GM12891 (cell line): ENCODE data around the gene SLC16A3.

ENCODE experiments used
- DNase-seq: peaks from one replicate; pipeline ENCODE4 v3.0.0; 2011; ENCODE audit warnings: low spot score; ENCODE audit not compliant: insufficient read length
- FAIRE-seq: peaks from 2 replicates; lab custom pipeline; 2011; peaks lifted over from hg19 to GRCh38; lab: Jason Lieb, UNC
- PAX5 ChIP-seq: IDR thresholded peaks from 2 replicates; pipeline ENCODE4 v1.6.1; 2011; ENCODE audit warnings: low read length, moderate library complexity, mild to moderate bottlenecking; ENCODE audit not compliant: insufficient read depth, severe bottlenecking
- POLR2A ChIP-seq: IDR thresholded peaks from 2 replicates; pipeline ENCODE4 v1.6.1; 2011; ENCODE audit warnings: low read depth, low read length, control low read depth
- POLR2AphosphoS5 ChIP-seq: IDR thresholded peaks from 2 replicates; pipeline ENCODE4 v1.6.1; 2011; ENCODE audit warnings: low read depth, low read length, control low read depth
- POU2F2 ChIP-seq: IDR thresholded peaks from 2 replicates; pipeline ENCODE4 v1.6.1; 2011; ENCODE audit warnings: low read depth, mild to moderate bottlenecking, control low read depth, low read length, moderate library complexity
- SPI1 ChIP-seq: IDR thresholded peaks from 2 replicates; pipeline ENCODE4 v1.6.1; 2011; ENCODE audit warnings: low read depth, low read length, control low read depth
- TAF1 ChIP-seq: IDR thresholded peaks from 2 replicates; pipeline ENCODE4 v1.6.1; 2011; ENCODE audit warnings: low read depth, low read length, control low read depth

Gene SLC16A3

GRCh38 chr17:82193520-82194220 lies 35.2 kb upstream of the SLC16A3 start:
- FAIRE-seq (peak; percentile 94), DNase-seq (no peak)

GRCh38 chr17:82194765-82195164 lies 34.1 kb upstream of the SLC16A3 start:
- no peak for DNase-seq
- no peak for FAIRE-seq
- TF ChIP-seq POLR2AphosphoS5 (no peak), POLR2A (no peak), POU2F2 (no peak), TAF1 (no peak), SPI1 (no peak), PAX5 (no peak)

More at GRCh38 chr17:82193520-82194220, 35.2 kb upstream of the SLC16A3 start:
- no peak for TF ChIP-seq POLR2A
- TF ChIP-seq SPI1 = peak; percentile 39; the same call in 1 of the 2 replicates
- TF ChIP-seq TAF1 = no peak

GRCh38 chr17:82195675-82196672 lies 32.9 kb upstream of the SLC16A3 start:
- no peak for TF ChIP-seq TAF1
- no peak for TF ChIP-seq PAX5
- TF ChIP-seq SPI1 = no peak
- no peak for TF ChIP-seq POLR2A
- TF ChIP-seq POU2F2 = no peak
- no peak for TF ChIP-seq POLR2AphosphoS5
- FAIRE-seq = no peak
- no peak for DNase-seq

- no peak for DNase-seq
- no peak for FAIRE-seq
- TF ChIP-seq POLR2A = no peak
- no peak for TF ChIP-seq PAX5
- no peak for TF ChIP-seq SPI1
- no peak for TF ChIP-seq POU2F2
- TF ChIP-seq POLR2AphosphoS5 = no peak
- TF ChIP-seq TAF1 = no peak
Measured at GRCh38 chr17:82198092-82198491, 30.8 kb upstream of the SLC16A3 start.

- TF ChIP-seq PAX5 = no peak
- no peak for TF ChIP-seq POLR2A
- TF ChIP-seq POU2F2 = no peak
- no peak for TF ChIP-seq TAF1
- no peak for TF ChIP-seq POLR2AphosphoS5
- no peak for TF ChIP-seq SPI1
- FAIRE-seq (no peak), DNase-seq (no peak)
Measured at GRCh38 chr17:82199496-82199895, 29.3 kb upstream of the SLC16A3 start.

- no peak for FAIRE-seq
- DNase-seq = no peak
- TF ChIP-seq PAX5 = no peak
- TF ChIP-seq POU2F2 = no peak
- no peak for TF ChIP-seq POLR2AphosphoS5
- TF ChIP-seq POLR2A = no peak
- no peak for TF ChIP-seq SPI1
- TF ChIP-seq TAF1 = no peak
Measured at GRCh38 chr17:82200135-82200534, 28.7 kb upstream of the SLC16A3 start.

GRCh38 chr17:82200743-82201497 lies 27.9 kb upstream of the SLC16A3 start:
- TF ChIP-seq POLR2AphosphoS5 = no peak
- no peak for TF ChIP-seq PAX5
- no peak for TF ChIP-seq TAF1
- no peak for TF ChIP-seq POU2F2
- no peak for TF ChIP-seq SPI1
- TF ChIP-seq POLR2A = no peak
- FAIRE-seq (no peak), DNase-seq (no peak)

- no peak for DNase-seq
Measured at GRCh38 chr17:82201498-82201910, 27.3 kb upstream of the SLC16A3 start.

GRCh38 chr17:82202981-82203380 lies 25.9 kb upstream of the SLC16A3 start:
- FAIRE-seq (no peak), DNase-seq (no peak)
- TF ChIP-seq SPI1 (no peak), TAF1 (no peak), PAX5 (no peak), POU2F2 (no peak)

More at GRCh38 chr17:82201498-82201910, 27.3 kb upstream of the SLC16A3 start:
- TF ChIP-seq PAX5 = no peak
- no peak for FAIRE-seq
